ENCODE data around the gene TOX2. TPM values are rescaled to one million over a fixed set of nuclear protein-coding genes. Genes with fewer than 3 reads are reported as not detected.

TOX2 gene
- total RNA-seq, 4 donors from 2014 or later: 0.20 to 0.42 TPM; not detected in 2

GRCh38 chr20:44005661-44006060 is 91.0 kb downstream of the TOX2 start:
- DNase-seq: no peak
- no peaks in the 10 kb centered on the region for H3K4me1 ChIP-seq
- intact Hi-C loops (cut with DNase I; ENCODE audit: low total_unique reads): no loop called here
- in situ Hi-C loops (cut with MboI; ENCODE audit: low sequenced_read_pairs in 4 of 4): no loop called here
- no peak for TF ChIP-seq POLR2A (IDR thresholded peaks at IDR 0.05)
- no peak for TF ChIP-seq CTCF (IDR thresholded peaks at IDR 0.05 in 4 of 5, conservative IDR thresholded peaks at IDR 0.05 in 1 of 5)
- H3K9me3 ChIP-seq: no peaks in the 10 kb centered on the region
- H3K36me3 ChIP-seq: no peaks in the 10 kb centered on the region
- no peaks in the 10 kb centered on the region for H3K27me3 ChIP-seq
- no peak for ATAC-seq
- H3K27ac ChIP-seq: no peak overlapping the region
- H3K4me3 ChIP-seq: no peak overlapping the region

- no peak for DNase-seq
- Histone ChIP-seq H3K9me3 (no peaks in the 10 kb centered on the region), H3K36me3 (no peaks in the 10 kb centered on the region), H3K4me1 (no peaks in the 10 kb centered on the region), H3K4me3 (no peak overlapping the region), H3K27ac (no peak overlapping the region), H3K27me3 (no peaks in the 10 kb centered on the region)
- no peak for ATAC-seq
- TF ChIP-seq CTCF (IDR thresholded peaks at IDR 0.05 in 4 of 5, conservative IDR thresholded peaks at IDR 0.05 in 1 of 5) (no peak), POLR2A (IDR thresholded peaks at IDR 0.05) (no peak)
- intact Hi-C loops (cut with DNase I; ENCODE audit: low total_unique reads): no loop called here
- in situ Hi-C loops (cut with MboI; ENCODE audit: low sequenced_read_pairs in 4 of 4): no loop called here
Observed at GRCh38 chr20:44006126-44006525, 91.5 kb downstream of the TOX2 start.

GRCh38 chr20:44006578-44006977 is 91.9 kb downstream of the TOX2 start:
- TF ChIP-seq CTCF (IDR thresholded peaks at IDR 0.05 in 4 of 5, conservative IDR thresholded peaks at IDR 0.05 in 1 of 5) (no peak), POLR2A (IDR thresholded peaks at IDR 0.05) (no peak)
- DNase-seq: no peak
- ATAC-seq: no peak
- no peak overlapping the region for H3K27ac ChIP-seq
- intact Hi-C loops (cut with DNase I; ENCODE audit: low total_unique reads): no loop called here
- H3K4me1 ChIP-seq: no peaks in the 10 kb centered on the region
- H3K4me3 ChIP-seq: no peak overlapping the region
- no peaks in the 10 kb centered on the region for H3K27me3 ChIP-seq
- in situ Hi-C loops (cut with MboI; ENCODE audit: low sequenced_read_pairs in 4 of 4): no loop called here
- no peaks in the 10 kb centered on the region for H3K9me3 ChIP-seq
- H3K36me3 ChIP-seq: no peaks in the 10 kb centered on the region

GRCh38 chr20:44008806-44009678 is 94.4 kb downstream of the TOX2 start:
- intact Hi-C loops (cut with DNase I; ENCODE audit: low total_unique reads) (no loop called here), in situ Hi-C loops (cut with MboI; ENCODE audit: low sequenced_read_pairs in 4 of 4) (no loop called here)
- no peaks in the 10 kb centered on the region for H3K4me1 ChIP-seq
- no peak for TF ChIP-seq CTCF (IDR thresholded peaks at IDR 0.05 in 4 of 5, conservative IDR thresholded peaks at IDR 0.05 in 1 of 5)
- no peaks in the 10 kb centered on the region for H3K9me3 ChIP-seq
- no peak overlapping the region for H3K27ac ChIP-seq
- H3K4me3 ChIP-seq: no peak overlapping the region
- no peak for DNase-seq
- no peaks in the 10 kb centered on the region for H3K27me3 ChIP-seq
- no peaks in the 10 kb centered on the region for H3K36me3 ChIP-seq
- ATAC-seq: no peak

GRCh38 chr20:44009679-44009992 is 95.0 kb downstream of the TOX2 start:
- TF ChIP-seq CTCF (IDR thresholded peaks at IDR 0.05 in 4 of 5, conservative IDR thresholded peaks at IDR 0.05 in 1 of 5): no peak
- TF ChIP-seq POLR2A (IDR thresholded peaks at IDR 0.05): no peak
- DNase-seq (no peak), ATAC-seq (no peak)
- no peaks in the 10 kb centered on the region for H3K36me3 ChIP-seq
- H3K9me3 ChIP-seq: no peaks in the 10 kb centered on the region
- in situ Hi-C loops (cut with MboI; ENCODE audit: low sequenced_read_pairs in 4 of 4): no loop called here
- intact Hi-C loops (cut with DNase I; ENCODE audit: low total_unique reads): no loop called here
- H3K4me1 ChIP-seq: no peaks in the 10 kb centered on the region
- H3K27me3 ChIP-seq: peaks cover 0 to 3% (median 0%) of the 10 kb centered on the region in 3 donors
- H3K4me3 ChIP-seq: no peak overlapping the region
- no peak overlapping the region for H3K27ac ChIP-seq

All from gastrocnemius medialis (tissue), 4 donors.